GM10248 (cell line): Measurements from ENCODE around the gene FANCC.

ENCODE experiments used
- CTCF ChIA-PET: fragments of 300-600 bp; sonication (Branson Sonifier 250); formaldehyde crosslinking; extraction: SDS; loops from one replicate; lab custom pipeline; 2021; ENCODE audit warnings: antibody characterized with exemption; lab: Yijun Ruan, JAX
- POLR2A ChIA-PET: fragments of 350-650 bp; sonication (Branson Sonifier 250); formaldehyde crosslinking; extraction: SDS; loops from one replicate; lab custom pipeline; 2020; ENCODE audit warnings: antibody characterized with exemption; lab: Yijun Ruan, JAX
- DNase-seq: peaks from one replicate; pipeline ENCODE4 v3.0.0; 2012; ENCODE audit errors: extremely low spot score
- TF ChIP-seq, protein P1 (sequence below): IDR thresholded peaks from 2 replicates; pipeline ENCODE4 v1.5.1; 2012; ENCODE audit warnings: mild to moderate bottlenecking, low read depth; ENCODE audit errors: extremely low read depth, missing control alignments, control extremely low read depth

Gene FANCC

DNA sequence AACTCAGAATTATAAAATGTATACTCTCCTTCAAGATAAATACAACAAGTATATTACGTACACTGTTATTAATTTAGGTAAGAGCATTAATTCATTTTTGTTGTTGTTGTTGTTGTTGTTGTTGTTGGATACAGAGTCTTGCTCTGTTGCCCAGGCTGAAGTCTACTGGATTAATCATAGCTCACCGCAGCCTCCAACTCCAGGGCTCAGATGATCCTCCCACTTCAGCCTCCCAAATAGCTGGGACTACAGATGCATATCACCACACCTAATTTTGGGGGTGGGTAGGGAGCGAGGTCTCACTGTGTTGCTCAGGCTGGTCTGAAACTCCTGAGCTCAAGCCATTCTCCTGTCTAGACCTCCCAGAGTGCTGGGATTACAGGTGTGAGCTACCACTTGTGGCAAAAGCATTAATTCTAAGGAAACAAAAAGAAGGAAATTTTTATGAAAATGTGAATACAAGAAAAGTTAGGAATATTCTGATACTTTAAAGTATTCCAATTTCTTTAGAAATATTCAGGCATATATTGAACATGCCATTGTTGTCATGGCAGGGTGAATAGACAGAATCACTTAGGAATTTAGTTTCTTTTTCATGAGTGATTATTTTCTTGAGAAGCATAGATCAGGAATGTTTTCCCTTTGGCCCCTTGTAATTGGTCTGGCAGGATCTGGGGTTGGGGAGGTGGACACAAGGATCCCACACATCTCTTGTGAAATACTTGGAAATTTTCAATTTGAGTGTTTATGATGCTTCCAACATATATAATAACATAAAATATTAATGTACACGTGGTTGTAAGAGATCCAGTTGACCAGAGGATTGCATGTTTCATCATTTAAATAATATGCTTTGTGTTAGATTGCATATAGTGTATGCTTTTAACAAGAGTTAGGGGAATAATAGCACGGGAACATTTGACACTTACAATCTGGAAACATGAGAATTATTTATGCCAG is 263.6 kb downstream of the FANCC start:
- DNase-seq: no peak
- POLR2A ChIA-PET: no interaction called here
- TF ChIP-seq, protein P1, sequence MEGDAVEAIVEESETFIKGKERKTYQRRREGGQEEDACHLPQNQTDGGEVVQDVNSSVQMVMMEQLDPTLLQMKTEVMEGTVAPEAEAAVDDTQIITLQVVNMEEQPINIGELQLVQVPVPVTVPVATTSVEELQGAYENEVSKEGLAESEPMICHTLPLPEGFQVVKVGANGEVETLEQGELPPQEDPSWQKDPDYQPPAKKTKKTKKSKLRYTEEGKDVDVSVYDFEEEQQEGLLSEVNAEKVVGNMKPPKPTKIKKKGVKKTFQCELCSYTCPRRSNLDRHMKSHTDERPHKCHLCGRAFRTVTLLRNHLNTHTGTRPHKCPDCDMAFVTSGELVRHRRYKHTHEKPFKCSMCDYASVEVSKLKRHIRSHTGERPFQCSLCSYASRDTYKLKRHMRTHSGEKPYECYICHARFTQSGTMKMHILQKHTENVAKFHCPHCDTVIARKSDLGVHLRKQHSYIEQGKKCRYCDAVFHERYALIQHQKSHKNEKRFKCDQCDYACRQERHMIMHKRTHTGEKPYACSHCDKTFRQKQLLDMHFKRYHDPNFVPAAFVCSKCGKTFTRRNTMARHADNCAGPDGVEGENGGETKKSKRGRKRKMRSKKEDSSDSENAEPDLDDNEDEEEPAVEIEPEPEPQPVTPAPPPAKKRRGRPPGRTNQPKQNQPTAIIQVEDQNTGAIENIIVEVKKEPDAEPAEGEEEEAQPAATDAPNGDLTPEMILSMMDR: no peak
- CTCF ChIA-PET: interaction anchor here (0.8 kb wide), 1 partner anchor 78 kb away, joined by 4 read pairs; no protein-coding TSS in a partner anchor

DNA sequence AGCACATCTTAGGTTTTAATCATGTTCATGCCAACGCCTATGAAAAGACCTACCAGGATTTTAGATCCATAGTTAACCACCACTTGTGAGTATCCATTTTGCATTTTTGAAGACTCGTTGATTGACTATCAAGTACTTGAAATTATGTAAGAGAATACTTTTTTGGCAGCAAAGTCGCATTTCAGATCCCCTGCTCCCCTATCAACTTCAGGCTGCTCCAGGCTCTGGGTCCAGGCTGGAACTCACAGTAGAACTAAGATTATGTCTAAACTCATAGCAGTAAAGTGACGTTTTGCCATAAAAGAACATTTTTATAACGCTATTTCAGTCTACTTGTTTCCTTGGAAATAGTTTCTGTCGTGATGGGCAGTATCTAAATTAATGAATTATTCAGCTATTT is 267.7 kb downstream of the FANCC start:
- CTCF ChIA-PET: interaction anchor here (1.2 kb wide), 1 partner anchor 13 kb away, joined by 3 read pairs; no protein-coding TSS in a partner anchor
- POLR2A ChIA-PET: no interaction called here
- TF ChIP-seq, protein P1: no peak
- no peak for DNase-seq
